B cell (primary cell): Measurements from ENCODE around the gene OR7D2. TPM values are rescaled to one million over a fixed set of nuclear protein-coding genes. Genes with fewer than 3 reads are reported as not detected.
"Not testable (repeated sequence)": the region's sequence is repeated elsewhere in the genome, so short reads cannot be mapped to it uniquely, and the experiment has no call there.

Source experiments
- ATAC-seq: fragments of 200-7000 bp; cut with Tn5 transposase; one replicate; pipeline ENCODE4 v1.10.0; 2021; ENCODE audit warnings: low read depth, mild to moderate bottlenecking, moderate number of reproducible peaks, moderate library complexity
- CTCF ChIA-PET: fragments of 350-600 bp; sonication (Branson Sonifier 250); formaldehyde crosslinking; loops from one replicate; lab custom pipeline; 2021; ENCODE audit warnings: antibody characterized with exemption, inconsistent platforms; lab: Charles Lee
- POLR2A ChIA-PET: fragments of 350-600 bp; sonication (Branson Sonifier 250); formaldehyde crosslinking; loops from one replicate; lab custom pipeline; 2021; ENCODE audit warnings: antibody characterized with exemption; lab: Charles Lee
- DNase-seq: peaks from one replicate; pipeline ENCODE4 v3.0.0; 2013
- H2AFZ ChIP-seq: 2 replicates; pipeline ENCODE4 v1.6.1; 2012; ENCODE audit warnings: mild to moderate bottlenecking, low read depth, low read length; ENCODE audit not compliant: insufficient read depth, poor library complexity, severe bottlenecking
- H3K27ac ChIP-seq, 2 donors: 1 replicate in 1 of 2; 2 replicates in 1 of 2; pipeline ENCODE4 v1.5.1; 2012 to 2013; ENCODE audit warnings: low read length in 2 of 2, mild to moderate bottlenecking in 2 of 2, moderate library complexity in 1 of 2
- H3K27me3 ChIP-seq, 4 experiments: fragments of 200-600 bp in 1 of 4; sonication (generic) in 1 of 4; replicated peaks in 1 of 4; 1 replicate in 2 of 4; 2 replicates in 2 of 4; pipeline versions ENCODE4 v1.6.1 to v1.7.0; 2013 to 2016; ENCODE audit warnings: low read length in 3 of 4, mild to moderate bottlenecking in 2 of 4, mixed read lengths in 1 of 4, moderate library complexity in 1 of 4; ENCODE audit not compliant: insufficient read depth in 4 of 4, control insufficient read depth in 3 of 4; ENCODE audit errors: control extremely low read depth in 1 of 4
- H3K36me3 ChIP-seq, 2 experiments: replicated peaks in 1 of 2; 1 replicate in 1 of 2; 2 replicates in 1 of 2; pipeline versions ENCODE4 v1.6.1 to v1.7.1; 2013; ENCODE audit warnings: low read length in 1 of 2; ENCODE audit not compliant: insufficient read depth in 2 of 2, control insufficient read depth in 1 of 2; ENCODE audit errors: control extremely low read depth in 1 of 2, extremely low read depth in 1 of 2
- H3K4me1 ChIP-seq, 2 donors: fragments of 200-600 bp in 1 of 2; sonication (generic) in 1 of 2; 1 replicate in 1 of 2; 2 replicates in 1 of 2; pipeline versions ENCODE4 v1.5.1 to v1.6.1; 2013 to 2017; ENCODE audit warnings: low read length in 2 of 2; ENCODE audit not compliant: control insufficient read depth in 2 of 2, insufficient read depth in 2 of 2
- H3K4me2 ChIP-seq: replicated peaks from 2 replicates; pipeline ENCODE3; 2012; ENCODE audit warnings: mild to moderate bottlenecking, low read depth, low read length; ENCODE audit not compliant: poor library complexity, severe bottlenecking
- H3K4me3 ChIP-seq, 5 experiments: fragments of 200-600 bp in 1 of 5; sonication (generic) in 1 of 5; 1 replicate in 3 of 5; 2 replicates in 2 of 5; pipeline versions ENCODE4 v1.5.1 to v1.7.0; 2011 to 2016; ENCODE audit warnings: low read length in 4 of 5, mild to moderate bottlenecking in 4 of 5, low read depth in 2 of 5, control low read depth in 1 of 5, moderate library complexity in 1 of 5; ENCODE audit not compliant: insufficient read depth in 1 of 5; ENCODE audit errors: control extremely low read depth in 1 of 5, extremely low read depth in 1 of 5
- H3K79me2 ChIP-seq: fragments of 200-600 bp; sonication (generic); one replicate; pipeline ENCODE4 v1.6.0; 2016; ENCODE audit warnings: low read length; ENCODE audit not compliant: control insufficient read depth, insufficient read depth
- H3K9ac ChIP-seq: fragments of 200-600 bp; sonication (generic); 2 replicates; pipeline ENCODE4 v1.6.1; 2017; ENCODE audit warnings: mild to moderate bottlenecking, low read length, moderate library complexity
- H3K9me3 ChIP-seq, 3 donors: one replicate each; pipeline versions ENCODE4 v1.6.1 to v1.7.1; 2013; ENCODE audit warnings: low read length in 2 of 3; ENCODE audit not compliant: control insufficient read depth in 2 of 3, insufficient read depth in 1 of 3; ENCODE audit errors: control extremely low read depth in 1 of 3
- H4K20me1 ChIP-seq: 2 replicates; pipeline ENCODE4 v1.6.0; 2012; ENCODE audit warnings: mild to moderate bottlenecking, low read length; ENCODE audit not compliant: insufficient read depth, control insufficient read depth, poor library complexity, severe bottlenecking
- H3K27ac Mint-ChIP-seq: one replicate; pipeline ENCODE4 v1.8.0; 2021; ENCODE audit warnings: mixed read lengths
- H3K27me3 Mint-ChIP-seq: one replicate; pipeline ENCODE4 v1.8.0; 2021; ENCODE audit warnings: mixed read lengths
- H3K4me1 Mint-ChIP-seq: one replicate; pipeline ENCODE4 v1.8.0; 2021; ENCODE audit warnings: mixed read lengths
- H3K4me3 Mint-ChIP-seq: one replicate; pipeline ENCODE4 v1.8.0; 2021; ENCODE audit warnings: mixed read lengths
- H3K9me3 Mint-ChIP-seq: one replicate; pipeline ENCODE4 v1.8.0; 2022; ENCODE audit warnings: mixed read lengths; ENCODE audit not compliant: insufficient read depth
- CTCF ChIP-seq: fragments of 200-600 bp; IDR thresholded peaks from one replicate; pipeline ENCODE4 v1.8.0; 2022; ENCODE audit warnings: antibody characterized with exemption, mild to moderate bottlenecking
- EZH2 ChIP-seq: IDR thresholded peaks from 2 replicates; pipeline ENCODE4 v1.6.1; 2012; ENCODE audit warnings: borderline replicate concordance, low read depth, mild to moderate bottlenecking, moderate library complexity, low read length; ENCODE audit not compliant: insufficient read depth, poor library complexity, severe bottlenecking
- WGBS: methylation state at CpG from one replicate; pipeline ENCODE4 v1.1.5; 2013; ENCODE audit warnings: missing lambda C conversion rate; ENCODE audit not compliant: insufficient coverage; 5-methylcytosine and 5-hydroxymethylcytosine counted together
- intact Hi-C: fragments of 100-400 bp; cut with micrococcal nuclease; formaldehyde crosslinking; loops from one replicate; pipeline ENCODE4 v1.10.0; 2022
- polyA plus RNA-seq: library from polyadenylated mRNA; depleted of rRNA; stranded (reverse); fragments of >200 nt; gene quantifications from 2 replicates; pipeline ENCODE4 v1.2.3, GENCODE V29; 2012
- total RNA-seq, 2 donors: library from RNA; stranded (reverse); fragments of 120-200 nt in 1 of 2; gene quantifications; 1 replicate in 1 of 2; 2 replicates in 1 of 2; pipeline versions ENCODE4 v1.2.3 to v1.2.4, GENCODE V29; 2013 to 2022

The OR7D2 gene
- total and polyA plus RNA-seq, 2 donors (not counting 1 experiment from before 2014, with no cell fraction given), result 0.07 TPM; not detected in 1

- ATAC-seq, result no peak
- 77% methylated on average over 3 of the region's 6 CpGs for WGBS
These were observed 8.4 kb downstream of the OR7D2 start for GRCh38 chr19:9187191-9187590.

GRCh38 chr19:9189535-9189934 lies 10.8 kb downstream of the OR7D2 start:
- 78% methylated on average over 5 of the region's 7 CpGs for WGBS
- H3K4me1 Mint-ChIP-seq, result no peaks in the 10 kb centered on the region
- no peaks in the 10 kb centered on the region for H4K20me1 ChIP-seq
- TF ChIP-seq CTCF (no peak), EZH2 (no peak)
- ATAC-seq, result no peak
- H3K27ac ChIP-seq, result no peak overlapping the region
- H2AFZ ChIP-seq, result no peak overlapping the region
- no peaks in the 10 kb centered on the region for H3K27me3 ChIP-seq
- no peaks in the 10 kb centered on the region for H3K4me1 ChIP-seq
- H3K9ac ChIP-seq, result no peak overlapping the region
- H3K79me2 ChIP-seq, result no peaks in the 10 kb centered on the region
- H3K4me2 ChIP-seq, result no peak overlapping the region
- H3K36me3 ChIP-seq, result no peaks in the 10 kb centered on the region
- peaks cover 4 to 11% (median 7%) of the 10 kb centered on the region in 3 donors for H3K9me3 ChIP-seq
- no peak overlapping the region for H3K27ac Mint-ChIP-seq
- H3K27me3 Mint-ChIP-seq, result peaks cover 29% of the 10 kb centered on the region
- no peak overlapping the region for H3K4me3 Mint-ChIP-seq
- DNase-seq, result no peak
- CTCF ChIA-PET, result no interaction called here
- POLR2A ChIA-PET, result no interaction called here
- H3K9me3 Mint-ChIP-seq, result peaks cover 12% of the 10 kb centered on the region
- no peak overlapping the region for H3K4me3 ChIP-seq
- intact Hi-C loops, result no loop called here

More at GRCh38 chr19:9187191-9187590, 8.4 kb downstream of the OR7D2 start:
- Mint-ChIP-seq H3K4me1 (no peaks in the 10 kb centered on the region), H3K27ac (no peak overlapping the region), H3K4me3 (no peak overlapping the region), H3K9me3 (peaks cover 12% of the 10 kb centered on the region), H3K27me3 (peaks cover 26% of the 10 kb centered on the region)
- intact Hi-C loops, result no loop called here
- no peaks in the 10 kb centered on the region for H4K20me1 ChIP-seq
- ChIA-PET CTCF (no interaction called here), POLR2A (no interaction called here)
- no peak overlapping the region for H3K4me2 ChIP-seq
- no peaks in the 10 kb centered on the region for H3K27me3 ChIP-seq
- no peak for TF ChIP-seq EZH2
- no peak overlapping the region for H3K4me3 ChIP-seq
- peaks cover 2 to 11% (median 7%) of the 10 kb centered on the region in 3 donors for H3K9me3 ChIP-seq
- H3K27ac ChIP-seq, result no peak overlapping the region
- H3K36me3 ChIP-seq, result no peaks in the 10 kb centered on the region
- H3K9ac ChIP-seq, result no peak overlapping the region
- H3K79me2 ChIP-seq, result no peaks in the 10 kb centered on the region
- no peak overlapping the region for H2AFZ ChIP-seq
- no peaks in the 10 kb centered on the region for H3K4me1 ChIP-seq
- DNase-seq, result no peak

- H3K9me3 Mint-ChIP-seq, H3K27me3 ChIP-seq, H3K36me3 ChIP-seq, POLR2A ChIA-PET, ATAC-seq, H3K4me3 Mint-ChIP-seq, H3K4me1 Mint-ChIP-seq, H3K9me3 ChIP-seq, H3K9ac ChIP-seq, H3K4me3 ChIP-seq, H3K27ac ChIP-seq, H4K20me1 ChIP-seq, H3K27ac Mint-ChIP-seq, H3K4me2 ChIP-seq, DNase-seq, H2AFZ ChIP-seq, intact Hi-C loops, H3K79me2 ChIP-seq, H3K4me1 ChIP-seq: not testable (repeated sequence)
- no CpG with 5 or more reads among the region's 2 CpGs for WGBS
- H3K27me3 Mint-ChIP-seq, result peaks cover 12% of the 10 kb centered on the region
- CTCF ChIA-PET, result interaction anchor here (1.3 kb wide), 1 partner anchor 389 kb away, joined by 4 read pairs; no protein-coding TSS in a partner anchor
These were observed 19.3 kb downstream of the OR7D2 start for GRCh38 chr19:9198044-9198443.
